ENCODE results near the gene PLAGL1. TPM values are rescaled to one million over a fixed set of nuclear protein-coding genes. Genes with fewer than 3 reads are reported as not detected.
"Not testable (repeated sequence)": the region's sequence is repeated elsewhere in the genome, so short reads cannot be mapped to it uniquely, and the experiment has no call there.

PLAGL1 gene
- total and polyA plus RNA-seq, 12 donors = 5.4 to 24.6 (median 12.5) TPM

DNA sequence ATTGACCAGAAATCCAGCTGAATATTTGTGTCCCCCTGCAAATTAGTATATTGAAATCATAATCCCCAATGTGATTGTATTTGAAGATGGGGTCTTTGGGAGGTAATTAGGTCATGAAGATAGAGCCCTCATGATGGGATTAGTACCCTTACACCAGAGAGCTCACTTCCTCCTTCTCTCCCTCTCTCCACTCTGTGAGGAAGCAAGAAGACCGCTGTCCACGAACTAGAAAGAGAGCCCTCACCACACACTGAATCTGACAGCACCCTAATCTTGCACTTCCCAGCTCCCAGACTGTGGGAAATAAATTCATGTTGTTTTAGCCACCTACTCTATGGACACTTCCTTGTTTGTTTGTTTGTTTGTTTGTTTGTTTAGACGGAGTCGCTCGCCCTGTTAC is 11.9 kb upstream of the PLAGL1 start:
- 75 to 80% methylated on average over 5 of the region's 5 CpGs for WGBS, 2 donors
- H3K36me3 ChIP-seq = no peaks in the 10 kb centered on the region
- no peaks in the 10 kb centered on the region for H3K27me3 ChIP-seq
- DNase-seq (no peak), ATAC-seq (no peak)
- H3K9me3 ChIP-seq = no peaks in the 10 kb centered on the region
- H3K4me1 ChIP-seq = peaks cover 0 to 3% (median 0%) of the 10 kb centered on the region in 9 donors
- TF ChIP-seq, protein P1, sequence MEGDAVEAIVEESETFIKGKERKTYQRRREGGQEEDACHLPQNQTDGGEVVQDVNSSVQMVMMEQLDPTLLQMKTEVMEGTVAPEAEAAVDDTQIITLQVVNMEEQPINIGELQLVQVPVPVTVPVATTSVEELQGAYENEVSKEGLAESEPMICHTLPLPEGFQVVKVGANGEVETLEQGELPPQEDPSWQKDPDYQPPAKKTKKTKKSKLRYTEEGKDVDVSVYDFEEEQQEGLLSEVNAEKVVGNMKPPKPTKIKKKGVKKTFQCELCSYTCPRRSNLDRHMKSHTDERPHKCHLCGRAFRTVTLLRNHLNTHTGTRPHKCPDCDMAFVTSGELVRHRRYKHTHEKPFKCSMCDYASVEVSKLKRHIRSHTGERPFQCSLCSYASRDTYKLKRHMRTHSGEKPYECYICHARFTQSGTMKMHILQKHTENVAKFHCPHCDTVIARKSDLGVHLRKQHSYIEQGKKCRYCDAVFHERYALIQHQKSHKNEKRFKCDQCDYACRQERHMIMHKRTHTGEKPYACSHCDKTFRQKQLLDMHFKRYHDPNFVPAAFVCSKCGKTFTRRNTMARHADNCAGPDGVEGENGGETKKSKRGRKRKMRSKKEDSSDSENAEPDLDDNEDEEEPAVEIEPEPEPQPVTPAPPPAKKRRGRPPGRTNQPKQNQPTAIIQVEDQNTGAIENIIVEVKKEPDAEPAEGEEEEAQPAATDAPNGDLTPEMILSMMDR (IDR thresholded peaks at IDR 0.05) = no peak
- intact Hi-C loops (cut with DNase I) = loop anchor here in 4 of 10 donors (10.0 kb wide), 1 partner anchor 75 kb away; no protein-coding TSS in a partner anchor
- H3K4me3 ChIP-seq = no peak overlapping the region
- H3K27ac ChIP-seq = no peak overlapping the region

DNA sequence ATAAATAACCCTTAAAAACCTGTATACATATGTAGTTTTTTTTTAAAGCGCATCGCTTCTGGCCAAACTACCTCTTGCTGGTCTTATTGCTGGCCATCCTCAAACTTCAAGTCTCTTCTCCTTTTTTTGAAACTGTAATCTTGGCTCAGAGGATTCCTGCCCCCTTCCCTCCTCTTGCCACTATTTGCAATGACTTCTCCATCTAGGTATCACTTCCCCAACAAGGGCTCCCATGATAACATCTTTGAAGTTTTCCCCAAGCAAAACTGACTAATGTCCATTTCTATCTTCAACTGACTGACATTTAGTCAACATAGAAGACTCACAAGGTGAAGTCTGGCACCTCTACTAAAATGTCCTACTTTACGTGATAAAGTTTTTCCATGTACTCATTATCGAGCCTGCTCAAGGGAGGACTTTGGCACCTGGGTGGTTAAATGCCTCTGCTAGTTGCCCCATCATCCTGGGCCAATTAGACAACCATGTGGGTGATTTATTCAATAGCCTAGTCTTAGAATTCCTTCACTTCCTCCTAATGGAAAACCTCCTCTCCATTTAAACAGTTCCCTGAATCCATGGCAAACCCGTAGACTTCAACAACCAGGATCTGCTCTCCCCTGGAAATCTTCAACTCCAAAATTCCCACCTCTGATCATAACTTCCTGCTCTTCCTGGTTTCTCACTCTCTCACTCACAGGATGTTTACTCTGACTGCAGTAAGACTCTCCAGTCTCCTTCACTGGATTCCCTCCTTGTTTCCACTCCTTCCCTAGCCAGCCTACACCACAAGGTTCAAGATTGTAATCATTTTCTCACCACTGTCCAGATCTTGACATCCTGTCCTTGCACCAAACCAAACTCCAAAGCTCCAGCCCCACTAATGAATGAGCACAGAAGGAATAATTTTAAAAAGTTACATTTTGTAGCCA is 9.4 kb upstream of the PLAGL1 start:
- no peak for DNase-seq
- intact Hi-C loops (cut with DNase I) = loop anchor here in 4 of 10 donors (10.0 kb wide), 1 partner anchor 73 kb away; no protein-coding TSS in a partner anchor
- no peak overlapping the region for H3K27ac ChIP-seq
- peaks cover 0 to 7% (median 0%) of the 10 kb centered on the region in 9 donors for H3K4me1 ChIP-seq
- 82 to 92% methylated on average over 5 of the region's 5 CpGs for WGBS, 2 donors
- ATAC-seq = no peak
- no peaks in the 10 kb centered on the region for H3K36me3 ChIP-seq
- no peaks in the 10 kb centered on the region for H3K9me3 ChIP-seq
- H3K4me3 ChIP-seq = no peak overlapping the region
- H3K27me3 ChIP-seq = no peaks in the 10 kb centered on the region
- TF ChIP-seq, protein P1 (IDR thresholded peaks at IDR 0.05) = no peak

DNA sequence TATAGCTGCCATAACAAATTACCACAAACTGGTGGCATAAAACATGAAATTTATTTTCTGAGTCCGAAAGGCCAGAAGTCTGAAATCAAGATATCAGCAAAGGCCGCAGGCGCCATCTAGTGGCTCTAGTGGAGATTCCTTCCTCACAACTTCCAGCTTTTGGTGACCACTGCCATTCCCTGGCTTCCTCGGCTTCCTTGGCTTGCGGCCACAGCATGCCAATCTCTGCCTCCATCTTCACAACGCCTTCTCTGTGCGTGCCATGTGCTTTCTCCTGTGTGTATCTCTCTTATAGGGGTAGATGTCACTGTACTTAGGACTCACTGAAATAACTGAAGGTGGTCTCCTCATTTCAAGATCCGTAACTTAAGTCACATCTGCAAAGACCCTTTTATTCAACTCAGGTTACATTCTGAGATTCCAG is 5.4 kb upstream of the PLAGL1 start:
- H3K4me1 ChIP-seq = peaks cover 0 to 7% (median 0%) of the 10 kb centered on the region in 9 donors
- intact Hi-C loops (cut with DNase I) = loop anchor here (1.0 to 10.0 kb wide), 13 partner anchors 51 to 501 kb away; partner anchors contain the start of genes FUCA2 (in 1 of the 10) and LTV1 (in 1 of the 10)
- WGBS, 2 donors = 15 to 17% methylated on average over 8 of the region's 8 CpGs
- no peak overlapping the region for H3K27ac ChIP-seq
- H3K9me3 ChIP-seq = peaks cover 0 to 9% (median 0%) of the 10 kb centered on the region in 11 donors
- TF ChIP-seq, protein P1 (IDR thresholded peaks at IDR 0.05) = peak; percentile 86 to 97 (median 94)
- H3K36me3 ChIP-seq = no peaks in the 10 kb centered on the region
- peak in 7 of 8 donors; percentile 33 to 70 (median 59) for ATAC-seq
- peak overlapping the region in 1 of 10 donors; percentile 0 for H3K4me3 ChIP-seq
- no peaks in the 10 kb centered on the region for H3K27me3 ChIP-seq
- peak; percentile 69 to 75 for DNase-seq

DNA sequence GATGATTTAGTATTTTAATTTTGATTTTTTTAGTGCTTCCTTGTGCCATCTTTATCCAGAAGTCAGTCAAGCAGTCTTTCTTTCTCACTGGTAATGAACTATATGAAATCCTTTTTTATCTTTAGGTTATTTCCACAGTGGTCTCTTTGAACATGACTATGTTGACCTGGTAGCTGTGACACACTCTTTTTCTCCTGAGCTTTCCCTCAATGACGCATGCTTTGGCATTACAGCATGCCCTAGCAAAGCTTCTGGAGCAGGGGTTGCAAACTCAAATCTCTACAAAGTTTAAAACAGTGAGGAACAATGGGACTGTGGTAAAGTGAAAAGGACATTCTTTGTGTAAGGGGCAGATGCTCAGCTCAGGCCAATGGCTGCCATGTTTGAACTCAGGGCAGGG is 4.5 kb upstream of the PLAGL1 start:
- DNase-seq (no peak), ATAC-seq (no peak)
- intact Hi-C loops (cut with DNase I) = loop anchor here in 9 of 10 donors (1.0 to 10.0 kb wide), 12 partner anchors 50 to 500 kb away; partner anchors contain the start of genes FUCA2 (in 1 of the 9) and LTV1 (in 1 of the 9)
- H3K9me3 ChIP-seq = peaks cover 0 to 9% (median 0%) of the 10 kb centered on the region in 11 donors
- H3K4me1 ChIP-seq = peaks cover 0 to 7% (median 0%) of the 10 kb centered on the region in 9 donors
- 81 to 86% methylated on average over 1 of the region's 1 CpG for WGBS, 2 donors
- no peak overlapping the region for H3K27ac ChIP-seq
- TF ChIP-seq, protein P1 (IDR thresholded peaks at IDR 0.05) = no peak
- H3K36me3 ChIP-seq = no peaks in the 10 kb centered on the region
- H3K27me3 ChIP-seq = no peaks in the 10 kb centered on the region
- H3K4me3 ChIP-seq = no peak overlapping the region

DNA sequence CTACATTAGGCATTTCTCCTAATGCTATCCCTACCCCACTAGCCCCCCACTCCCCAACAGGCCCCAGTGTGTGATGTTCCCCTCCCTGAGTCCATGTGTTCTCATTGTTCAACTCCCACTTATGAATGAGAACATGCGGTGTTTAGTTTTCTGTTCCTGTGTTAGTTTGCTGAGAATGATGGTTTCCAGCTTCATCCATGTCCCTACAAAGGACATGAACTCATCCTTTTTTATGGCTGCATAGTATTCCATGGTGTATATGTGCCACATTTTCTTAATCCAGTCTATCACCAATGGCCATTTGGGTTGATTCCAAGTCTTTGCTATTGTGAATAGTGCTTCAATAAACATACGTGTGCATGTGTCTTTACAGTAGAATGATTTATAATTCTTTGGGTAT is 1.6 kb upstream of the PLAGL1 start:
- 94 to 97% methylated on average over 2 of the region's 2 CpGs for WGBS, 2 donors
- intact Hi-C loops (cut with DNase I) = loop anchor here in 9 of 10 donors (2.0 to 10.0 kb wide), 9 partner anchors 47 to 497 kb away; partner anchors contain the start of genes LTV1 (in 2 of the 9) and FUCA2 (in 1 of the 9)

More for the DNA sequence above, 1.6 kb upstream of the PLAGL1 start:
- H3K27ac ChIP-seq, H3K4me3 ChIP-seq, H3K9me3 ChIP-seq, ATAC-seq, H3K36me3 ChIP-seq, H3K27me3 ChIP-seq, DNase-seq: not testable (repeated sequence)
- peaks cover 0 to 11% (median 0%) of the 10 kb centered on the region in 9 donors for H3K4me1 ChIP-seq

Data from heart right ventricle (tissue), 16 donors.